Measurements from ENCODE around the gene FAM169A.
"Not testable (repeated sequence)": the region's sequence is repeated elsewhere in the genome, so short reads cannot be mapped to it uniquely, and the experiment has no call there.

Gene FAM169A

GRCh38 chr5:74870299-74871067 is 4.3 kb upstream of the FAM169A start:
- no peak for DNase-seq

DNA sequence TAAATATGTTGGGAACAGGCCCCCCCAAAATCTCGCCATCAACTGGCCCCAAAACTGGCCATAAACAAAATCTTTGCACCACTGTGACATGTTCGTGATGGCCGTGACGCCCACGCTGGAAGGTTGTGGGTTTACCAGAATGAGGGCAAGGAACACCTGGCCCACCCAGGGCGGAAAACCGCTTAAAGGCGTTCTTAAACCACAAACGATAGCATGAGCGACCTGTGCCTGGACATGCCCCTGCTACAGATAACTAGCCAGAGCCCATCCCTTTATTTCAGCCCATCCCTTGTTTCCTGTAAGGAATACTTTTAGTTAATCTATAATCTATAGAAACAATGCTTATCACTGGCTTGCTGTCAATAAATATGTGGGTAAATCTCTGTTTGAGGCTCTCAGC is 3.2 kb upstream of the FAM169A start:
- DNase-seq = not testable (repeated sequence)

- no peak for DNase-seq
Observed at GRCh38 chr5:74866596-74867162, 492 bp upstream of the FAM169A start.

GRCh38 chr5:74865256-74865803 is 857 bp downstream of the FAM169A start:
- no peak for DNase-seq

DNA sequence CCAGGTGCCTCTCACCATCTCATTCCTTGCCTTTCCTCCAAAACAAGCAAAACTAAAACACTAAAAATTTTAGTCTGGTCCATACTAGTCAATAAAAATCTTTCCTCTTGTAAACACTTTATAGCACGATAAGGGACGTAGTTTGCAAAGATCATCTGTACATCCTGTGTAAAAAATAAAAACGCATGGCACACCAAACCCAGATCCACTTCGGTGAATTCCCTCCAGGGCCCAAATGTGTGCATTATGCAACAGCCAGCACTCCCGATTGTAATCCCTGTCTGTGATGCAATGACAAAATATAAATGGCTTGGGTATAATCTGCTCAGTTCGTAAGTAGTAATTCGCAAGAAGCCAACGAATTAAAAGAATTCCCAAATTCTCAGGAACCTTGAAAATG is 1.4 kb downstream of the FAM169A start:
- DNase-seq = no peak

- no peak for DNase-seq
Observed at GRCh38 chr5:74863726-74864125, 2.5 kb downstream of the FAM169A start.

DNA sequence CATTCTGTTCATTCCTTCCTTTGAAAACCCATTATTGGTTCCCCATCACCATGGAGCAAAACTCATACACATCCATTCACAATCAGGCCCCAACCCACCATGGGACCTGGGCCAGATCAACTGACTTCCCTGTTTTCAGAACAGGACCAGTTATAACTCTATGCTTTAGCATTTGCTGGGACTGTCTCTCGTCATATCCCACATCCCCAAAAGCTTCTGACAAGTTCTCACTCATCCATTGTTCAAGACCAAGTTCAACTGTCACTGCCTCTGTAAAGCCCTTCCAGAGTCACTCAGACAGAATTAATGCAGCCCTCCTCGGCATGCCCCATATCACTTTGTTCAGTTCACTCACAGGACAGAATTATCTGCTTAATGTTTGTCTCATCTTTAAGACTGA is 4.0 kb downstream of the FAM169A start:
- no peak for DNase-seq

GRCh38 chr5:74856975-74857374 is 9.2 kb downstream of the FAM169A start:
- DNase-seq = peak in 3 of 4 experiments; percentile 23 to 56 (median 34)

GRCh38 chr5:74853256-74853655 is 12.9 kb downstream of the FAM169A start:
- DNase-seq = no peak

GRCh38 chr5:74851684-74852353 is 14.4 kb downstream of the FAM169A start:
- DNase-seq = peak in 3 of 4 experiments; percentile 26 to 60 (median 51)

DNA sequence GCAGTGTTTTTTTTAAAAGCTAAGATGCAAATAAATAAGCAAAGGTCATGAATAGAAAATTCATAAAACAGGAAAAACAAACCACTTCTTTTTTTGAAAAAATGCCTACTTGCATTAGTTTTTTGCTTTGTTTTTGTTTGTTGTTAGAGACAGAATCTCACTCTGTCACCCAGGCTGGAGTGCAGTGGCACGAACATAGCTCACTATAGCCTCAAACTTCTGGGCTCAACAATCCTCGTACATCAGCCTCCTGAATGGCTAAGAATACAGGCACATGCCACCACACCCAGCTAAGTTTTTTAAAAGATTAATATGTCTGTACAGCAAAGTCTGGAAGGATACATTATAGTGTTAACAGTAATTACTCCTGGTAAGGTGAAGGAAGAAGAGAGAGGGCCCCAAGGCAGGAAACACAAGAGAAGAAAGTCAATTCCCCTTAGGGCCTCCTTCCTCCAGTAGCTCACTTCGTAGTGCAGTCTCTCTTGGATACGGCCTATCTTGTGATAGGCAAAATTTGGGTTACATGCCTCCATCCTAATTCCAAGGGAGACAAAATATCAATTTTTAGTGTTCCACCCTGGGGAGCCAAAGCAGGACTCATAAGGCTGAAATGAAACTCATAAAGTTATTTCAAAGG is 15.3 kb downstream of the FAM169A start:
- DNase-seq = peak in 3 of 4 experiments; percentile 7 to 11 (median 9)

- DNase-seq = no peak
Observed at GRCh38 chr5:74850030-74850429, 16.2 kb downstream of the FAM169A start.

- no peak for DNase-seq
Observed at GRCh38 chr5:74848553-74849025, 17.6 kb downstream of the FAM169A start.

DNA sequence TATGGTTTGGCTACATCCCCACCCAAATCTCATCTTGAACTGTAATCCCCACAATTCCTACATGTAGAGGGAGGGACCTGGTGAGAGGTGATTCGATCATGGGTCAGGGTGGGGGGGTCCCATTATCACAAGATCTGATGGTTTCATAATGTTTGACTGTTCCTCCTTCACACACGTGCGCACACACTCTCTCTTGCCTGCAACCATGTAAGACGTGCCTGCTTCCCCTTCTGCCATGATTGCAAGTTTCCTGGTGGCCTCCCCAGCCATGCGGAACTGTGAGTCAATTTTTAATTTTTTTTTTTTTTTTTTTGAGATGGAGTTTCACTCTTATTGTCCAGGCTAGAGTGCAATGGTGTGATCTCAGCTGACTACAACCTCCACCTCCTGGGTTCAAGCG is 27.0 kb downstream of the FAM169A start:
- peak in 3 of 4 experiments; percentile 17 to 36 (median 31) for DNase-seq

DNA sequence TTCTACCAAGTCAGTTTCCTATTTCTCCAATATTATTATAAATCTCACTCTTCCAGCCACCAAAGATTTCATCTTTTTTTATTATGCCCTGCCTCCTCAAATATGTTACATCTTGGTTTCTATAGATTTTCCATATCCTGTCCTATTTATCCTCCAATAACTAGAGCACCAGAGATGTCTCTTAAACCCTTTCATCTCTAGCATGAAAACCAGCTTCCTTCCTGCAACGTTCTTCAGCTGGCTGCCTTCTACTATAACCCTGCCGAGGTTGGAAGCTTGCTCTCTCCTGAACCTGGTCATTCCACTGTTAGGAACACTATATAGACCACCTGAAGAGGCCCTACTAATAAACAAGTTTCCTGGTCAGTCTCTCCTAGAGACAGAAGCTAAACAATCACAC is 27.9 kb downstream of the FAM169A start:
- no peak for DNase-seq

DNA sequence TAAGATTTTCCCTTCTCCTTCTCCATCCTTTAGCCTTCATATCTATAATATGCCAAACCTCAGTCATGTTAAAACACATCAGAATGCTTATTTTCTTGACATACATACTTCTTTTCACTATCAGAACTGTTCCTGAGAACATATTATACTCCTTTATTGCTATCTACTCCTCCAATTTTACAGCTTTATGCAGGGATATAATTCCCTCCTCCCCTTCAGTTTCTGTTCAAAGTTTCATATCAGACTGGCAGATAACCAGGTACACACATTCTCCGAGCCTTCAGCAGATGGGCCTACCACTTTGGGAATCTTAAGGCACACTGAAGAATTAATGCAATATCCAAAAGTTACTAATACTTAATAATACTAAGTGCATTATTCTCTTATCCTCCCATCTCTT is 29.1 kb downstream of the FAM169A start:
- DNase-seq = no peak

DNA sequence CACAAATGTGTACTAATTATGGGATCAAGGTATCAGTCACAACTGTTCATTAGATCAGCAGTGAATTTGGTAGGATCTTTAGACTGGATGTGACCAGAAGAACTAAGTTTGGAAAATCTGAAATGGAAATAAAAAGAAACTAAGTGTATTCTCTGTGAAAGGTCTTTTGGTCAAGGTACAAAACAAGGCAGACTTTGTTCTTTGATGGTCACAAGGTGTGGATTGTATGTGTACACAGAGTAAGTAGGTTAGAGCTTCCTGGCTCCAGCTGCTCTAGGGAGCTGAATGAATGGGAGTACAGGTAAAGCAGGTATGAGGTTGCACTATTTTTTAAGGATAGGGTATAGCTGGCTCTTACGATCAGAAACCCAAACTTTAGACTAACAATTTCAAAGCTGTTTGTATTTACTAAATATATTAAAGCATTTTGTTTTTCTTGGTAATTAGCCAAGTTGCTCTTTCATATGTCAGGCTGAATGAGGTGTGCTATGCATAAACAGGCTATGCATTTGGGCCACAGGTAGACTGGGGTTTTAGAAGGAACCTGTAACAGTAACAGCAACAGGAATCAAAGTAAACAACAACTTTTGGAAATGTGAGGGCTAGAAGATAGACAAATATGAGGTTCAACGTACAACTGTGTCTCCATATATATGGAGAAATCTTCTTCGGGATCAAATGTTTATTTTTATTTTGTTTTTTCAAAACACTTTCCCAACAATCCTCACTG is 32.5 kb downstream of the FAM169A start:
- DNase-seq = no peak

GRCh38 chr5:74829413-74829812 is 36.8 kb downstream of the FAM169A start:
- no peak for DNase-seq

- no peak for DNase-seq
Observed at GRCh38 chr5:74822288-74822687, 43.9 kb downstream of the FAM169A start.

DNA sequence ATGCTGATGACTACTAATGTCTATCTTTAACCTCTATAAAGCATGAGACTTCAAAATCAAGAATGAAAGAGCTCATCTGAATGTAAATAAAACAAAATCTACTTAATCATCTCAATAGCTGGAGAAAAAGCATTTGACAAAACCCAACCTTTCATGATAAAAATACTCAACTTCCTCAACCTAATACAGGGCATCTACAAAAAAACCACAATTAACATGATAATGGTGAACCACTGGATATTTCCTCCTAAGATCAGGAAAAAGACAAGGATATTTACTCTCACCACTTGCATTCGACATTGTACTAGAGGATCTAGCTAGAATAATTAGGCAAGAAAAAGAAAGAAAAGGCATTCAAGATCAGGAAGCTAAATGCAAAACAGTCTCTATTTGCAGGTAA is 49.3 kb downstream of the FAM169A start:
- DNase-seq = no peak

DNA sequence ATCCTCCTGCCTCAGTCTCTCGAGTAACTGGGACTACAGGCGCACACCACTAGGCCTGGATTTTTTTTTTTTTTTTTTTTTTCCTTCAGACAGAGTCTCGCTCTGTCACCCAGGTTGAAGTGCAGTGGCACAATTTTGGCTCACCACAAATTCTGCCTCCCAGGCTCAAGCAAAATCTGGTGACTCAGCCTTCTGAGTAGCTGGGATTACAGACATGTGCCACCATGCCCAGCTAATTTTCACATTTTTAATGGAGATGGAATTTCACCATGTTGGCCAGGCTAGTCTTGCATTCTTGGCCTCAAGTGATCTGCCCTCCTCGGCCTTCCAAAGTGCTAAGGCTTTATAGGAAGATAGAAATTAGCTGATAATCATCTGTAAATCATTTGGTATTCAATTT is 55.3 kb downstream of the FAM169A start:
- no peak for DNase-seq

DNA sequence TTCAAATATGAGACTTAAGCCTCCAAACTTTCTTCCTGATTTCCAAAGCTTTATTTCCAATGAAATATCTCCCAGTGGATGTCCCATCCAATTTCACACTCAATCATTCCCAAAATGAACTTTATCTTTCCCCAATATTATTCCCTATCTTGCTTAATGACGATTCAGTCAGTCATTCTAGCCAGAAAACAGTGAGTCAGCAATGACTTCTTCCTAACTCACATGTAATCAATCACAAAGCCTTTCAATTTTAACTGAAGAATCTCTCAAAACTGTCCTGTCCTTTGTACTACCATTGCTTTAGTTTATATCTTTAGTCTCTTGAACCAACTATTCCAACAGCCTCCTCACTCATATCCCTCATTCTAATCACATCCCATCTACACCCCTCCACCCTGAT is 64.2 kb downstream of the FAM169A start:
- no peak for DNase-seq

All from suppressor macrophage (primary cell).